ENCODE results near the gene NAP1L4. TPM values are rescaled to one million over a fixed set of nuclear protein-coding genes. Genes with fewer than 3 reads are reported as not detected.

NAP1L4 gene
- total RNA-seq, 1 donor = 72.0 TPM

DNA sequence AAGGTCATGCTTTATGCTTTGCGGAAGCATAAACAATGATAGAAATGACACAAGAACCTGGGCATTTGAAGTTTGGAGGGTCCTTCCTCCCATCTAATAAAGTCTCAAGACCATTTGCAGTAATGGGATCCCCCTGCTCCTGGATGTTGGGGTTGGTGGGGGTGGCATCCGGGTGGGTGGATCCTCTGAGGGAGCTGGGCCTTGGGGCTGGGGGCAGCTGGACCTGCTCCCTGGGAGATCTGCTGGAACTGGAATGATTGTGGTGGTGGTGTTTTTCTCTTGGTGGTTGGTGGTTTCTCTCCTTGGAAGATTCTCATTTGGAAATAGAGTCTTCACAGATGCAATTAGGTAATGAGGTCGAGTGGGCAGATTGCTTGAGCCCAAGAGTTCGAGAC lies 2.2 kb upstream of the NAP1L4 start:
- peaks cover 25% of the 10 kb centered on the region for H3K79me2 ChIP-seq (ENCODE audit: insufficient read depth, low read length)
- no peak for DNase-seq (ENCODE audit: insufficient read length, low spot score, missing footprints)
- H4K20me1 ChIP-seq (ENCODE audit: insufficient read depth, low read length) = peaks cover 13% of the 10 kb centered on the region
- no peaks in the 10 kb centered on the region for H3K27me3 ChIP-seq (ENCODE audit: insufficient read depth, low read length)
- H3K9me3 ChIP-seq (ENCODE audit: low read depth, low read length) = no peaks in the 10 kb centered on the region
- H3K27ac ChIP-seq (ENCODE audit: low read depth, low read length) = no peak overlapping the region
- H2AFZ ChIP-seq (ENCODE audit: low read length) = no peak overlapping the region
- H3K36me3 ChIP-seq (ENCODE audit: insufficient read depth, low read length) = peaks cover 2% of the 10 kb centered on the region
- H3K4me2 ChIP-seq (ENCODE audit: insufficient read depth, low read length) = no peak overlapping the region
- no peak overlapping the region for H3K4me3 ChIP-seq (ENCODE audit: insufficient read depth, low read length)
- TF ChIP-seq, protein P1, sequence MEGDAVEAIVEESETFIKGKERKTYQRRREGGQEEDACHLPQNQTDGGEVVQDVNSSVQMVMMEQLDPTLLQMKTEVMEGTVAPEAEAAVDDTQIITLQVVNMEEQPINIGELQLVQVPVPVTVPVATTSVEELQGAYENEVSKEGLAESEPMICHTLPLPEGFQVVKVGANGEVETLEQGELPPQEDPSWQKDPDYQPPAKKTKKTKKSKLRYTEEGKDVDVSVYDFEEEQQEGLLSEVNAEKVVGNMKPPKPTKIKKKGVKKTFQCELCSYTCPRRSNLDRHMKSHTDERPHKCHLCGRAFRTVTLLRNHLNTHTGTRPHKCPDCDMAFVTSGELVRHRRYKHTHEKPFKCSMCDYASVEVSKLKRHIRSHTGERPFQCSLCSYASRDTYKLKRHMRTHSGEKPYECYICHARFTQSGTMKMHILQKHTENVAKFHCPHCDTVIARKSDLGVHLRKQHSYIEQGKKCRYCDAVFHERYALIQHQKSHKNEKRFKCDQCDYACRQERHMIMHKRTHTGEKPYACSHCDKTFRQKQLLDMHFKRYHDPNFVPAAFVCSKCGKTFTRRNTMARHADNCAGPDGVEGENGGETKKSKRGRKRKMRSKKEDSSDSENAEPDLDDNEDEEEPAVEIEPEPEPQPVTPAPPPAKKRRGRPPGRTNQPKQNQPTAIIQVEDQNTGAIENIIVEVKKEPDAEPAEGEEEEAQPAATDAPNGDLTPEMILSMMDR (IDR thresholded peaks at IDR 0.05; ENCODE audit: extremely low read depth, low read depth, low read length) = no peak
- peaks cover 17% of the 10 kb centered on the region for H3K4me1 ChIP-seq (ENCODE audit: insufficient read depth, low read length)

DNA sequence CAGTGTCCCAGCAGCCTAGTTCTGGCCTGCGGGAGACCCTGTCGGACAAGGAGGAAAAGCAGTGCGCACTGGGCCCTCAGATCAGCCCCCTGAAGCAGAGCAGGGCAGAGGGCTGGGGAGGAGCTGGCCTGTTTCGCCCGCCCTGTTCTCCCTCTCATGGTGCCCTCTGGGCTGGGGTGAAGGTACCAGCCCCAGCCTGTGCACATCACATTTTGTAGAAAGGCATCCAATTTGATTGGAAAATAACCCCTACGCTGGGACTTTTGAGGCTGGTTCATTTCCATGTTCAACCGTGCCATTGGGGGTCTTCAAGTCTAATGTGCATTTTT lies 832 bp upstream of the NAP1L4 start:
- no peak for DNase-seq (ENCODE audit: insufficient read length, low spot score, missing footprints)
- peaks cover 38% of the 10 kb centered on the region for H3K79me2 ChIP-seq (ENCODE audit: insufficient read depth, low read length)
- peak overlapping the region; percentile 97 for H3K4me2 ChIP-seq (ENCODE audit: insufficient read depth, low read length)
- no peaks in the 10 kb centered on the region for H3K9me3 ChIP-seq (ENCODE audit: low read depth, low read length)
- peaks cover 29% of the 10 kb centered on the region for H3K4me1 ChIP-seq (ENCODE audit: insufficient read depth, low read length)
- peak overlapping the region; percentile 58 for H3K27ac ChIP-seq (ENCODE audit: low read depth, low read length)
- no peaks in the 10 kb centered on the region for H3K36me3 ChIP-seq (ENCODE audit: insufficient read depth, low read length)
- peak overlapping the region; percentile 89 for H2AFZ ChIP-seq (ENCODE audit: low read length)
- peaks cover 16% of the 10 kb centered on the region for H4K20me1 ChIP-seq (ENCODE audit: insufficient read depth, low read length)
- TF ChIP-seq, protein P1 (IDR thresholded peaks at IDR 0.05; ENCODE audit: extremely low read depth, low read depth, low read length) = no peak
- H3K27me3 ChIP-seq (ENCODE audit: insufficient read depth, low read length) = no peaks in the 10 kb centered on the region
- H3K4me3 ChIP-seq (ENCODE audit: insufficient read depth, low read length) = peak overlapping the region; percentile 98

DNA sequence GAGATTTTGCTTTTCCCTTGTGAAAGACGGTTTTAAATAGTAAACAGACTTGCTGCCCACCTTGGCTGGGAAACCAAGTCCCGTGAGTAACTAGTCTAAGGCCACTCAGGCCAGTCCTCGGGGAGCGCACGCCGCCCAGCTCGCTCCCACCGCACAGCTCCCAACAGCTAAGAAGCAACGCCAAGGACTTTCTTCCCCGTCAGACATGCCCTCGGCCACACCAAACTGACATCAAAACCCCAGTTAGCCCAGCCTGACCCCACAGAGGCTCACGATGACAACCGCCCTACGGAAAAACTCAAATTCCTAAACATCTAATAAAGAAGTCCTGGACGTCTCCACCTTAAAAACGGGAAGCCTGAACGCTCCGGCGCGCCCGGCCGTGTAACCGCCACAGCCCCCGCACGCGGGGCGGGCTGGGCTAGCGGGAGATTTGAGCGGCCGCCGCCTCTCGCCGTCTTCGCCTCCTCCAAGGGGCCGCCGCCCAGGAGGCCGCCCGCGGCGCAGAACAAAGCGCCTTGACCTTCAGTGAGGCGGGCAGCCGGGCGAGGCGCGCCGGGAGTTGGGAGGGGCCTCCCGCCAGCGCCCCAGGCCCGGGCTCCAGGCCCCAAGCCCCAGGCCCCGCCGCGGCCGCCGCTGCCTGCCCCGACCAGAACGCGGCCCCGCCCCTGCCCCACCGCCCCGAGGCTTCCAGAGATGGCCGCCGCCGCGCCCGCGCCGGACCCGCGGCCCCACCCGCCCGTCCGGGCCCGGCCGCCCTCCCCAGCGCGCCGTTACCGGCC lies 486 bp downstream of the NAP1L4 start:
- TF ChIP-seq, protein P1 (IDR thresholded peaks at IDR 0.05; ENCODE audit: extremely low read depth, low read depth, low read length) = no peak
- peaks cover 18% of the 10 kb centered on the region for H4K20me1 ChIP-seq (ENCODE audit: insufficient read depth, low read length)
- H3K4me2 ChIP-seq (ENCODE audit: insufficient read depth, low read length) = peak overlapping the region; percentile 82
- H3K27me3 ChIP-seq (ENCODE audit: insufficient read depth, low read length) = no peaks in the 10 kb centered on the region
- H3K9me3 ChIP-seq (ENCODE audit: low read depth, low read length) = no peaks in the 10 kb centered on the region
- H2AFZ ChIP-seq (ENCODE audit: low read length) = peak overlapping the region; percentile 3
- H3K4me3 ChIP-seq (ENCODE audit: insufficient read depth, low read length) = peak overlapping the region; percentile 98
- H3K36me3 ChIP-seq (ENCODE audit: insufficient read depth, low read length) = no peaks in the 10 kb centered on the region
- DNase-seq (ENCODE audit: insufficient read length, low spot score, missing footprints) = peak; percentile 96
- H3K79me2 ChIP-seq (ENCODE audit: insufficient read depth, low read length) = peaks cover 52% of the 10 kb centered on the region
- peak overlapping the region; percentile 59 for H3K27ac ChIP-seq (ENCODE audit: low read depth, low read length)
- H3K4me1 ChIP-seq (ENCODE audit: insufficient read depth, low read length) = peaks cover 33% of the 10 kb centered on the region

DNA sequence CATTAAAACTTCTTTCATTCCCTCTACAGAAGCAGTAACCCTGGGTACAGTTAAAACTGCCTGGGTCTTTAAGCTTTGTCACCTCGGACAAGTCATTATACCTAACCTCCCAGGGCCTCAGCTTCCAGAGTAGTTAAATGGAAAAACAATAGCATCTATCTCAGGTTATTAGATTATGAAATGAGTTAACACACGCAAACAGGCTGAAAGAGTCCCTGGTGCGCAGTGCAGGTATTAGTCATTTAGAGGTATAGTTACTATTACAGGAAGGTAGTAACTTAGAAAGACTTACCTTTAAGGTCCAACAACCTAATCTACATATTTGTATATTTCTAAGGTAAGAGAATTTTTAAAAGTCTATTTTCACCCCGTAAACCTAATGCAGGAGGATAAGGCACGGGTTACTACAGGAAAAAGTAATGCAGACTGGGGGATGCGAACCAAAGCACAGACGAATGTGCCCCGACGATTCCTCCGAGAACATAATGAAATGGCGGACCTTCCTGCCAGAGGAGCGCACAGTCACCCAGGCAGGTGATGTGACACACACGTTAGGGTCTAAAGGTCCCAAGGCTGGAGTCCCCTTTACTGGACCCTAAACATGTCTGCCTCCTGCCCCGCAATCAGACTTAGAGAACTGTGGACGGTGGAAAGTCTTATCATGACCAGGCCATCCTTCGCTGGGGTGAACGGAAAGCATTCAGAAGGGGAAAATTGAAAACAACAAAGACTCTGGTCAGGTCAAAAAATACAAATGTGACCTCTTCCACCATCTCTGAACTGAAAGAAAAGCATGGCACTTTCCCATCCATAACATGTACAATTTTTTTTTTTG lies 1.3 kb downstream of the NAP1L4 start:
- Histone ChIP-seq H3K4me2 (ENCODE audit: insufficient read depth, low read length) (peak overlapping the region; percentile 82), H2AFZ (ENCODE audit: low read length) (peak overlapping the region; percentile 3), H3K27me3 (ENCODE audit: insufficient read depth, low read length) (no peaks in the 10 kb centered on the region), H4K20me1 (ENCODE audit: insufficient read depth, low read length) (peaks cover 18% of the 10 kb centered on the region), H3K4me1 (ENCODE audit: insufficient read depth, low read length) (peaks cover 33% of the 10 kb centered on the region), H3K27ac (ENCODE audit: low read depth, low read length) (peak overlapping the region; percentile 59), H3K36me3 (ENCODE audit: insufficient read depth, low read length) (no peaks in the 10 kb centered on the region), H3K9me3 (ENCODE audit: low read depth, low read length) (no peaks in the 10 kb centered on the region), H3K4me3 (ENCODE audit: insufficient read depth, low read length) (peak overlapping the region; percentile 98), H3K79me2 (ENCODE audit: insufficient read depth, low read length) (peaks cover 60% of the 10 kb centered on the region)
- DNase-seq (ENCODE audit: insufficient read length, low spot score, missing footprints) = no peak
- TF ChIP-seq, protein P1 (IDR thresholded peaks at IDR 0.05; ENCODE audit: extremely low read depth, low read depth, low read length) = no peak

Measured in osteoblast (primary cell).